ENCODE results near the gene TGFBR3.

DNA sequence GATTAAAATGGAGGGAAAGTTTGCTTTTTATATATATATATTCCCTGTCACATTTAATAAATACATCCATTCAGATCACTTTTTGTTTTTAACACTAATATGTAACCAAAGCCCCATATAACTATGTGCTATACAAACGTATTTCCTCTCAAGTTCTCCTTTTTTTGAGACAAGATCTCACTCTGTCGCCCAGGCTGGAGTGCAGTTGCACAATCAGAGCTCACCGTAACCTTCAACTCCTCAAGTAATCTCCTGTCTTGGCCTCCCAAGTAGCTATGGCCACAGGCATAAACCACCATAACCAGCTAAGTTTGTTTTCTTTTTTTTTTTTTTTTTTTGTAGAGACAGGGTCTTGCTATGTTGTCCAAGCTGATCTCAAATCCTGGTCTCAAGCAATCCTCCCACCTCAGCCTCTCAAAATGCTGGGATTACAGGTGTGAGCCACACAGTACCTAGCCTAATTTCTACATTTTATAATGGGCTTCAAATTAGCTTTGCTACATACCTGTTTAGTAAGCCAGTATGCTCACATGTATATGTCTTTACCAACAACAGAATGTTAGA is 120.0 kb downstream of the TGFBR3 start:
- no peak for TF ChIP-seq EZH2 (IDR thresholded peaks at IDR 0.05; ENCODE audit: borderline replicate concordance)
- TF ChIP-seq, protein P1, sequence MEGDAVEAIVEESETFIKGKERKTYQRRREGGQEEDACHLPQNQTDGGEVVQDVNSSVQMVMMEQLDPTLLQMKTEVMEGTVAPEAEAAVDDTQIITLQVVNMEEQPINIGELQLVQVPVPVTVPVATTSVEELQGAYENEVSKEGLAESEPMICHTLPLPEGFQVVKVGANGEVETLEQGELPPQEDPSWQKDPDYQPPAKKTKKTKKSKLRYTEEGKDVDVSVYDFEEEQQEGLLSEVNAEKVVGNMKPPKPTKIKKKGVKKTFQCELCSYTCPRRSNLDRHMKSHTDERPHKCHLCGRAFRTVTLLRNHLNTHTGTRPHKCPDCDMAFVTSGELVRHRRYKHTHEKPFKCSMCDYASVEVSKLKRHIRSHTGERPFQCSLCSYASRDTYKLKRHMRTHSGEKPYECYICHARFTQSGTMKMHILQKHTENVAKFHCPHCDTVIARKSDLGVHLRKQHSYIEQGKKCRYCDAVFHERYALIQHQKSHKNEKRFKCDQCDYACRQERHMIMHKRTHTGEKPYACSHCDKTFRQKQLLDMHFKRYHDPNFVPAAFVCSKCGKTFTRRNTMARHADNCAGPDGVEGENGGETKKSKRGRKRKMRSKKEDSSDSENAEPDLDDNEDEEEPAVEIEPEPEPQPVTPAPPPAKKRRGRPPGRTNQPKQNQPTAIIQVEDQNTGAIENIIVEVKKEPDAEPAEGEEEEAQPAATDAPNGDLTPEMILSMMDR (IDR thresholded peaks at IDR 0.05; ENCODE audit: poor library complexity): no peak
- no peak for TF ChIP-seq EZH2phosphoT487 (IDR thresholded peaks at IDR 0.05; ENCODE audit: low read depth, severe bottlenecking, unreplicated experiment)
